A673 (cell line): Measurements from ENCODE around the gene ZSWIM5.

Experiments used
- CTCF ChIP-seq: fragments of 300-800, 200-600 bp; sonication (generic); conservative IDR thresholded peaks from 2 replicates; pipeline ENCODE4 v1.5.1; 2017; ENCODE audit warnings: low read depth, mild to moderate bottlenecking, antibody characterized with exemption, low read length, moderate library complexity, mixed read lengths
- EZH2 ChIP-seq: fragments of 200-600 bp; sonication (generic); IDR thresholded peaks from 2 replicates; pipeline ENCODE4 v1.6.1; 2017; ENCODE audit warnings: borderline replicate concordance, low read depth, mild to moderate bottlenecking, mixed read lengths, antibody characterized with exemption, low read length; ENCODE audit not compliant: poor library complexity, severe bottlenecking

- TF ChIP-seq CTCF, result no peak
- no peak for TF ChIP-seq EZH2
Observed at GRCh38 chr1:45009296-45009865, 197.0 kb downstream of the ZSWIM5 start.
